Bladder microvascular endothelial cell (primary cell): Measurements from ENCODE around the gene XPO5. TPM values are rescaled to one million over a fixed set of nuclear protein-coding genes. Genes with fewer than 3 reads are reported as not detected.

Experiments
- total RNA-seq: library from RNA; depleted of rRNA; stranded (reverse); fragments of >200 nt; gene quantifications from 2 replicates; pipeline ENCODE4 v1.2.3, GENCODE V29; 2014

XPO5 gene
- total RNA-seq: 15.2 and 39.9 TPM in 2 replicates

GRCh38 chr6:43575772-43576551, at the start of gene XPO5, which contains the start of gene POLH:
TSS of gene XPO5 (minus strand) at chr6:43576038. CDS start at chr6:43575864, 174 bp downstream.
TSS of gene POLH (plus strand) at chr6:43576185. CDS start at chr6:43582320, 6,135 bp downstream.

GRCh38 chr6:43516697-43517504, 58.9 kb downstream of the XPO5 start, which contains the start of the genes POLR1C and YIPF3:
TSS of gene POLR1C (plus strand) at chr6:43517089. CDS start at chr6:43517110, 21 bp downstream.
TSS of gene YIPF3 (minus strand) at chr6:43516926. CDS start at chr6:43516807, 119 bp downstream.

GRCh38 chr6:43509984-43510826, 65.6 kb downstream of the XPO5 start, which contains the start of gene LRRC73:
TSS of gene LRRC73 (minus strand) at chr6:43510346. CDS start at chr6:43509785, 561 bp downstream.

DNA sequence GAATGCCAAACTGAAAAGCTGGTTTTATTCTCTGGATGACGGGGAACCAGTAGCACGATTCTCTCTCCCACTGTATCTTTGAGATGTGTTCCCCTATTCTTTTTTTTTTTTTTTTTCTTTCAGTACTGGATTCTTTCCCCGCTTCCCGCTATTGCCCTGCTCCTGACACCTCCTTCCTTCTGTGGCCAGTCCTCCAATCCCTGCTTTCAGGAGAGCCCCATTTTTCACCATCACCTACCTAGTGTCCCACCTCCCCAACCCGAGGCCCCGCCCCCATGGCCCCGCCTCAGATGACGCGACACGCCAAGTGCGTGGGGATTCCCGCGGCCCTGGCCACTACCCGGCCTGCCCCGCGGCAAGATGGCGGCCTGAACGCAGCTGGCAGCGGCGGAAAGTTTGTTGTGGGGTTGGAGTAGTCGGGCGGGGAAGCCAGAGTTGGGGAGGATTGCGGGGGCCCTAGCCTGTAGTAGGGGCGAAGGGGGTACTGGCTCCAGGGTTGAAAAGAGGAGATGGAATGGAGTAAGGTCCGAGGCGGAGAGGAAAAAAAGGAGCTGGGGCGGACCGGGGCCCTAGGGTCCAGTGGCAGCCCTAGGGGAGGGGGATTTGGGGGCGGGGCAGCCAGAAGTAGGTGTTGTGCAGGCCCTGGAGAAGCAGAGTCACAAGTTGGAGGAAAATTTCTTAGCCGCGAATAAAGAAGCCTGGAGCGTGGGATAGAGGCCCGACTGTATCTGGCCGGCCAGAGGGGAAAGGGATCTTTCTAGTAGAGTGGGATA, 98.4 kb downstream of the XPO5 start, which contains the start of gene TJAP1:
TJAP1 (plus strand) TSS at position 336 of the 773 bp plus-strand sequence. CDS start 21,432 bp downstream, outside the sequence.

Other genes with a start within 250 kb of the XPO5 start
- 3.4 and 8.2 TPM in 2 replicates for gene ZNF318, start 206.4 kb downstream of the XPO5 start, total RNA-seq
- 12.8 and 30.3 TPM in 2 replicates for gene ABCC10, start 148.5 kb downstream of the XPO5 start, total RNA-seq
- gene DLK2, start 120.5 kb downstream of the XPO5 start, total RNA-seq: 0.16 and 1.1 TPM in 2 replicates
- gene TJAP1, start 98.5 kb downstream of the XPO5 start, total RNA-seq: 6.8 and 13.7 TPM in 2 replicates
- gene LRRC73, start 65.7 kb downstream of the XPO5 start, total RNA-seq: under 0.01 and 0.06 TPM in 2 replicates
- 86.9 and 201 TPM in 2 replicates for gene YIPF3, start 59.1 kb downstream of the XPO5 start, total RNA-seq
- gene POLR1C, start 58.9 kb downstream of the XPO5 start, total RNA-seq: 24.6 and 36.4 TPM in 2 replicates
- 16.7 and 26.6 TPM in 2 replicates for gene POLH, start 147 bp upstream of the XPO5 start, total RNA-seq
- 34.5 and 68.4 TPM in 2 replicates for gene GTPBP2, start 53.2 kb upstream of the XPO5 start, total RNA-seq
- gene MAD2L1BP, start 59.8 kb upstream of the XPO5 start, total RNA-seq: 18.6 and 21.4 TPM in 2 replicates
- 0.06 and 0.16 TPM in 2 replicates for gene RSPH9, start 69.0 kb upstream of the XPO5 start, total RNA-seq
- gene MRPS18A, start 111.8 kb upstream of the XPO5 start, total RNA-seq: 37.8 and 39.2 TPM in 2 replicates
- 2.6 and 12.5 TPM in 2 replicates for gene VEGFA, start 194.2 kb upstream of the XPO5 start, total RNA-seq